ENCODE results near the gene FAM89A. TPM values are rescaled to one million over a fixed set of nuclear protein-coding genes. Genes with fewer than 3 reads are reported as not detected.
"Not testable (repeated sequence)": the region's sequence is repeated elsewhere in the genome, so short reads cannot be mapped to it uniquely, and the experiment has no call there.

Gene FAM89A
- total RNA-seq, 2 donors from 2014 or later, result 1.3 to 1.8 TPM

GRCh38 chr1:231037585-231038517, 2.2 kb downstream of the FAM89A start:
- no peak for ATAC-seq
- no peak overlapping the region for H3K27ac Mint-ChIP-seq
- DNase-seq, result no peak
- peaks cover 5% of the 10 kb centered on the region for H3K27me3 Mint-ChIP-seq
- no peaks in the 10 kb centered on the region for H3K9me3 ChIP-seq (ENCODE audit: control insufficient read depth, low read length, poor library complexity, severe bottlenecking)
- peaks cover 2% of the 10 kb centered on the region for H3K36me3 Mint-ChIP-seq (ENCODE audit: low read depth)
- peak overlapping the region; percentile 80 for H3K4me3 Mint-ChIP-seq
- peaks cover 13% of the 10 kb centered on the region for H3K4me1 Mint-ChIP-seq

- peaks cover 5% of the 10 kb centered on the region for H3K27me3 Mint-ChIP-seq
- H3K36me3 Mint-ChIP-seq (ENCODE audit: low read depth), result peaks cover 2% of the 10 kb centered on the region
- DNase-seq, result no peak
- H3K4me3 Mint-ChIP-seq, result no peak overlapping the region
- no peak overlapping the region for H3K27ac Mint-ChIP-seq
- peaks cover 15% of the 10 kb centered on the region for H3K4me1 Mint-ChIP-seq
- no peak for ATAC-seq
- H3K9me3 ChIP-seq (ENCODE audit: control insufficient read depth, low read length, poor library complexity, severe bottlenecking), result no peaks in the 10 kb centered on the region
Measured at GRCh38 chr1:231036416-231036815, 3.6 kb downstream of the FAM89A start.

GRCh38 chr1:231035799-231036198, 4.3 kb downstream of the FAM89A start:
- ATAC-seq, result no peak
- peaks cover 5% of the 10 kb centered on the region for H3K27me3 Mint-ChIP-seq
- no peak overlapping the region for H3K27ac Mint-ChIP-seq
- no peaks in the 10 kb centered on the region for H3K36me3 Mint-ChIP-seq (ENCODE audit: low read depth)
- no peak for DNase-seq
- no peak overlapping the region for H3K4me3 Mint-ChIP-seq
- peaks cover 13% of the 10 kb centered on the region for H3K4me1 Mint-ChIP-seq
- H3K9me3 ChIP-seq (ENCODE audit: control insufficient read depth, low read length, poor library complexity, severe bottlenecking), result no peaks in the 10 kb centered on the region

- Mint-ChIP-seq H3K27me3 (peaks cover 5% of the 10 kb centered on the region), H3K36me3 (ENCODE audit: low read depth) (no peaks in the 10 kb centered on the region), H3K4me3 (no peak overlapping the region), H3K4me1 (peaks cover 13% of the 10 kb centered on the region), H3K27ac (no peak overlapping the region)
- no peaks in the 10 kb centered on the region for H3K9me3 ChIP-seq (ENCODE audit: control insufficient read depth, low read length, poor library complexity, severe bottlenecking)
- DNase-seq, result no peak
- ATAC-seq, result no peak
Measured at GRCh38 chr1:231032963-231033362, 7.1 kb downstream of the FAM89A start.

- ATAC-seq, result no peak
- H3K9me3 ChIP-seq (ENCODE audit: control insufficient read depth, low read length, poor library complexity, severe bottlenecking), result no peaks in the 10 kb centered on the region
- Mint-ChIP-seq H3K36me3 (ENCODE audit: low read depth) (peaks cover 3% of the 10 kb centered on the region), H3K27ac (no peak overlapping the region), H3K4me1 (peaks cover 10% of the 10 kb centered on the region), H3K4me3 (no peak overlapping the region), H3K27me3 (no peaks in the 10 kb centered on the region)
- DNase-seq, result no peak
Measured at GRCh38 chr1:231029841-231030240, 10.2 kb downstream of the FAM89A start.

GRCh38 chr1:231029247-231029646, 10.8 kb downstream of the FAM89A start:
- not testable (repeated sequence) for H3K27ac Mint-ChIP-seq; H3K4me3 Mint-ChIP-seq; ATAC-seq; H3K36me3 Mint-ChIP-seq (ENCODE audit: low read depth); DNase-seq; H3K4me1 Mint-ChIP-seq; H3K27me3 Mint-ChIP-seq; H3K9me3 ChIP-seq (ENCODE audit: control insufficient read depth, low read length, poor library complexity, severe bottlenecking)

DNA sequence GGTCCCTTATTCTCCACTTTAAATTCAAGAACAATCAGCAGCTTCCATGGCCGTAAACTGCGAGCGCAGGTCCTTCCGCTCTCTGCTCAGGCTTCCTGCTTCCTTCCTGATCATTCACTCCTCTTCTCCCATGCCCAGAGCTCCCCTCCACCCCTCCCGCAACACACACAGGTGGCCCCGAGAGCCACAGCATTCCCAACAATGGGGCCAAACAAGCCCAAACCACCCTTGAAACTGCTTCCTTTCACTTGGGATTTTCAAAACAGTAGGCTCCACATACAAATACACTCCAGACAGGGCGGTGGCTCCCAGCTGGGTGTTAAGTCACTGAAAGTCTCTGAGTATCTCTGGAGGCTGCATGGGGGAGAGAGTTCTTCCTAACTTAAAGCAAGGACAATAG, 11.4 kb downstream of the FAM89A start:
- DNase-seq, result no peak
- peaks cover 3% of the 10 kb centered on the region for H3K36me3 Mint-ChIP-seq (ENCODE audit: low read depth)
- no peaks in the 10 kb centered on the region for H3K9me3 ChIP-seq (ENCODE audit: control insufficient read depth, low read length, poor library complexity, severe bottlenecking)
- H3K27me3 Mint-ChIP-seq, result no peaks in the 10 kb centered on the region
- no peak overlapping the region for H3K4me3 Mint-ChIP-seq
- no peak for ATAC-seq
- H3K27ac Mint-ChIP-seq, result no peak overlapping the region
- peaks cover 10% of the 10 kb centered on the region for H3K4me1 Mint-ChIP-seq

- no peak overlapping the region for H3K27ac Mint-ChIP-seq
- no peak for DNase-seq
- H3K4me3 Mint-ChIP-seq, result no peak overlapping the region
- no peaks in the 10 kb centered on the region for H3K9me3 ChIP-seq (ENCODE audit: control insufficient read depth, low read length, poor library complexity, severe bottlenecking)
- peaks cover 3% of the 10 kb centered on the region for H3K36me3 Mint-ChIP-seq (ENCODE audit: low read depth)
- H3K4me1 Mint-ChIP-seq, result peaks cover 11% of the 10 kb centered on the region
- H3K27me3 Mint-ChIP-seq, result no peaks in the 10 kb centered on the region
- ATAC-seq, result no peak
Measured at GRCh38 chr1:231027971-231028370, 12.1 kb downstream of the FAM89A start.

DNA sequence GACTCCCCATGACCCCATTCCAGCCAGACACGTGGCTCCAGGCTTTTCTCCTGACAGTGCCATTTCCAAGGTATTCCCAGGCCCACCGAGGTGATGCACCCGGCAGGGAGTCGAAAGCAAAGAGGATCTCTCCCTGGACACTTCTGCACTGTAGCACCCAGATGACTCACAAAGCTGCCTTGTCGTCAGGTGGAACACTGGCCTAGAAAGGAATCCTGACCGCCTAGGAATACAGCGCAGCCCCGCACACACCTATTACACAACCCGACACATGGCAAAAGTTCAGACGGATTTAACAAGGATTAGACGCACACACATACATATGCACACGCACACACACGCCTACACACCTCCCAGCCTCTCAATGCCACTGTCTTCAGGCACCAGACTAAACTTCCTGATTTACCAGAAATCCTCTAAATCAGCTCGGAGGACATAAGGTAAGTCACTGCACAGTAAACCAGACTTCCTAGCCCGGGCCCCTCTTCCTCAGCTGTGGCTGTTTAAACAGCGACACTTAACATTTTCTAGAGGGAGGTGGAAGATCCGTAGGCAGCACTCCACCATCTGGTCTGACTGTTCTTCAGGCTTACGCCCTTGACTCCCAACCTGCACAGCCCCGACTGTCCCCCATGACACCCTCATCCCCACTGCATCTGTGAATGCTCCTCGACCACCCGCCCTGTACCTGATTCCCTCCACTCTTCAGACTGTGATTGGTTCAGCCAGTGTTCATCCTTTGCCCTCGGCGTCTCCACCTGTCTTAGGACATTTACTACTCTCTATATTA, 12.7 kb downstream of the FAM89A start:
- no peak overlapping the region for H3K4me3 Mint-ChIP-seq
- DNase-seq (no peak), ATAC-seq (no peak)
- no peak overlapping the region for H3K27ac Mint-ChIP-seq
- peaks cover 12% of the 10 kb centered on the region for H3K4me1 Mint-ChIP-seq
- peaks cover 3% of the 10 kb centered on the region for H3K36me3 Mint-ChIP-seq (ENCODE audit: low read depth)
- H3K9me3 ChIP-seq (ENCODE audit: control insufficient read depth, low read length, poor library complexity, severe bottlenecking), result no peaks in the 10 kb centered on the region
- no peaks in the 10 kb centered on the region for H3K27me3 Mint-ChIP-seq

GRCh38 chr1:231026576-231026975, 13.5 kb downstream of the FAM89A start:
- no peak for DNase-seq
- peaks cover 3% of the 10 kb centered on the region for H3K36me3 Mint-ChIP-seq (ENCODE audit: low read depth)
- H3K9me3 ChIP-seq (ENCODE audit: control insufficient read depth, low read length, poor library complexity, severe bottlenecking), result no peaks in the 10 kb centered on the region
- no peak overlapping the region for H3K27ac Mint-ChIP-seq
- no peak for ATAC-seq
- H3K27me3 Mint-ChIP-seq, result no peaks in the 10 kb centered on the region
- H3K4me1 Mint-ChIP-seq, result peaks cover 10% of the 10 kb centered on the region
- no peak overlapping the region for H3K4me3 Mint-ChIP-seq

- H3K27ac Mint-ChIP-seq, result no peak overlapping the region
- no peaks in the 10 kb centered on the region for H3K27me3 Mint-ChIP-seq
- ATAC-seq (no peak), DNase-seq (no peak)
- H3K9me3 ChIP-seq (ENCODE audit: control insufficient read depth, low read length, poor library complexity, severe bottlenecking), result no peaks in the 10 kb centered on the region
- peaks cover 5% of the 10 kb centered on the region for H3K36me3 Mint-ChIP-seq (ENCODE audit: low read depth)
- H3K4me3 Mint-ChIP-seq, result no peak overlapping the region
- H3K4me1 Mint-ChIP-seq, result peaks cover 12% of the 10 kb centered on the region
Measured at GRCh38 chr1:231023150-231023549, 16.9 kb downstream of the FAM89A start.

DNA sequence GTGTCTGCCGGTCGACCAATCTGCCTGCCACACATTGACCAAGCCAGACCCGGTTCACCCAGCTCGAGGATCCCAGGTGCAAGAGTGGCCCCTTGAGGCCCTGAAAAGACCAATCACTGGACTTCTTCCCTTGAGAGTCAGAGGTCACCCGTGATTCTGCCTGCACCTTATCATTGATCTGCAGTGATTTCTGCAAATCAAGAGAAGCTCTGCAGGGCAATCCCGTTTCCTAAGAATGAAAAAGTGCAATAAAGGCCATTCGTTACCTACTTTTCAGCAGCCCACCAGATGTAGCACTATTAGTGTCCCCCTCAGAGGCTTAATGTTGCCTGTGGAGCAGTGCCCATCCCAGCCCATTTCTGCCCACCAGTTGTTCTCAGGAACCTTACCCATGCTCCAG, 17.5 kb downstream of the FAM89A start:
- DNase-seq; H3K4me3 Mint-ChIP-seq; H3K36me3 Mint-ChIP-seq (ENCODE audit: low read depth); H3K9me3 ChIP-seq (ENCODE audit: control insufficient read depth, low read length, poor library complexity, severe bottlenecking); H3K27ac Mint-ChIP-seq; H3K27me3 Mint-ChIP-seq; ATAC-seq: not testable (repeated sequence)
- peaks cover 12% of the 10 kb centered on the region for H3K4me1 Mint-ChIP-seq

- Mint-ChIP-seq H3K4me1 (peaks cover 9% of the 10 kb centered on the region), H3K36me3 (ENCODE audit: low read depth) (peaks cover 6% of the 10 kb centered on the region), H3K4me3 (no peak overlapping the region), H3K27ac (no peak overlapping the region), H3K27me3 (no peaks in the 10 kb centered on the region)
- H3K9me3 ChIP-seq (ENCODE audit: control insufficient read depth, low read length, poor library complexity, severe bottlenecking), result no peaks in the 10 kb centered on the region
- no peak for DNase-seq
- ATAC-seq, result no peak
Measured at GRCh38 chr1:231021540-231022031, 18.5 kb downstream of the FAM89A start.
